Right cardiac atrium (tissue), 5 donors: ENCODE measurements around the gene HIC1. TPM values are rescaled to one million over a fixed set of nuclear protein-coding genes. Genes with fewer than 3 reads are reported as not detected.

Experiments used
- ATAC-seq, 2 donors: fragments of 200-7000 bp; cut with Tn5 transposase; one replicate each; pipeline versions ENCODE4 v1.8.0 to v1.9.1; 2020; ENCODE audit warnings: moderate library complexity in 2 of 2, mild to moderate bottlenecking in 1 of 2
- DNase-seq, 3 donors: peaks; one replicate each; pipeline ENCODE4 v3.0.0-alpha.2; 2020
- H3K27ac ChIP-seq: one replicate; pipeline ENCODE4 v1.5.1; 2013; ENCODE audit warnings: mild to moderate bottlenecking, low read length, control low read depth, moderate library complexity
- H3K27me3 ChIP-seq: one replicate; pipeline ENCODE4 v1.6.1; 2013; ENCODE audit not compliant: control insufficient read depth, insufficient read depth
- H3K4me1 ChIP-seq: one replicate; pipeline ENCODE4 v1.6.1; 2013; ENCODE audit warnings: low read length; ENCODE audit not compliant: control insufficient read depth, insufficient read depth
- H3K4me3 ChIP-seq: one replicate; pipeline ENCODE4 v1.5.1; 2013; ENCODE audit warnings: low read length, control low read depth
- H3K9me3 ChIP-seq: one replicate; pipeline ENCODE4 v1.6.1; 2013; ENCODE audit warnings: low read length; ENCODE audit not compliant: control insufficient read depth
- WGBS: extraction: QIAGEN DNeasy Blood & Tissue Kit; methylation state at CpG from one replicate; pipeline ENCODE4 v1.1.7; 2013; 5-methylcytosine and 5-hydroxymethylcytosine counted together
- intact Hi-C, 4 donors: fragments of 100-400 bp; cut with DNase I; formaldehyde crosslinking; loops; one replicate each; pipeline versions ENCODE4 v1.11.0 to v1.14.0; 2022 to 2023
- polyA plus RNA-seq: library from polyadenylated mRNA; stranded (reverse); fragments of 200-250 nt; gene quantifications from one replicate; pipeline ENCODE4 v1.2.3, GENCODE V29; 2013
- total RNA-seq, 4 donors: library from RNA; stranded (reverse); fragmentation: NEBNext Ultra II Directional; extraction: Animal tissue kit (Norgen Biotek cat#: 25700); gene quantifications; one replicate each; pipeline ENCODE4 v1.2.1, GENCODE V29; 2021
- donor health status: healthy with polysubstance abuse.
- donor health status: DM: no; HTN: yes; CAD: no.
- donor health status: DM: no; HTN: no; CAD: no.
- donor health status: DM: no; HTN: yes; CAD: no; lungs with severe emphysema.
- donor health status: DM: yes; HTN: yes; CAD: no.

The HIC1 gene
- total and polyA plus RNA-seq, 5 donors, result 10.3 to 33.0 (median 24.2) TPM

DNA sequence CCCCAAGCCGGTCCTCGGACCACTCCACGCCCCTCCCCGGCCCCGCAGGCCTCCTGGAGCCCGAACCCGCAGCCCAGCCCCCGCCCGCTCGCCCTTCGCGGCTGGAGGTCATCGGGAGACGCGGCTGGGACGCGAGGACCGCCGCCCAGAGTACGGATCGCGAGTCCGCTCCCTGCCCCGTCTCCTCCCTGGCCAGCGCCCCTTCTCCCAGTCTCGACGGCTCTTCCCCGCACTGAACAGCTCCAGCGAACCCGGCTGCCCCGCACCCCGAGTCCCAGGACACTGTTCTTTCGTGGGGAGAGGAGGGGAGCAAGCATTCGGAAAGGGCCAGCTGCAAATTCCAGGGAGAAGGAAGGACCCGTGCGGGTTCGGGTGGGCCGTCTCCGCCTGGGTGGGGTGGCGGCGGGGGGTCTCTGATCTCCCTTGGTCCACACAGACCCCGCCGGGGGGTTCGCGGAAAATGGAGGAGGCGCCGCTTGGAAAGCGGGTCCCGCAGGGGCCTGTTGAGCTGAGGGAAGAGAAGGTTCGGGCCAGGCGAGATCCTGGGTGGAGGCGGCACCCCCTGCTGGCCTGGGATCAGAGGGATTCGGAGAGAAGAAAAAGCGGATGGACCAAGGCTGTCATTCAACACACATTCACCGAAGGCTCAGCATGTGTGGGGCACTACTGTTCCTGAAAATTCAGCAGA, 29.1 kb upstream of the HIC1 start:
- peak overlapping the region; percentile 74 for H3K27ac ChIP-seq
- H3K4me3 ChIP-seq, result peak overlapping the region; percentile 62
- intact Hi-C loops, result loop anchor here (2.0 to 10.0 kb wide), 4 partner anchors 51 to 453 kb away; no protein-coding TSS in a partner anchor
- WGBS, result 1% methylated on average over 55 of the region's 55 CpGs
- DNase-seq, result peak; percentile 77 to 91 (median 89)
- no peaks in the 10 kb centered on the region for H3K4me1 ChIP-seq
- peak; percentile 55 to 62 for ATAC-seq
- no peaks in the 10 kb centered on the region for H3K27me3 ChIP-seq
- H3K9me3 ChIP-seq, result no peaks in the 10 kb centered on the region

DNA sequence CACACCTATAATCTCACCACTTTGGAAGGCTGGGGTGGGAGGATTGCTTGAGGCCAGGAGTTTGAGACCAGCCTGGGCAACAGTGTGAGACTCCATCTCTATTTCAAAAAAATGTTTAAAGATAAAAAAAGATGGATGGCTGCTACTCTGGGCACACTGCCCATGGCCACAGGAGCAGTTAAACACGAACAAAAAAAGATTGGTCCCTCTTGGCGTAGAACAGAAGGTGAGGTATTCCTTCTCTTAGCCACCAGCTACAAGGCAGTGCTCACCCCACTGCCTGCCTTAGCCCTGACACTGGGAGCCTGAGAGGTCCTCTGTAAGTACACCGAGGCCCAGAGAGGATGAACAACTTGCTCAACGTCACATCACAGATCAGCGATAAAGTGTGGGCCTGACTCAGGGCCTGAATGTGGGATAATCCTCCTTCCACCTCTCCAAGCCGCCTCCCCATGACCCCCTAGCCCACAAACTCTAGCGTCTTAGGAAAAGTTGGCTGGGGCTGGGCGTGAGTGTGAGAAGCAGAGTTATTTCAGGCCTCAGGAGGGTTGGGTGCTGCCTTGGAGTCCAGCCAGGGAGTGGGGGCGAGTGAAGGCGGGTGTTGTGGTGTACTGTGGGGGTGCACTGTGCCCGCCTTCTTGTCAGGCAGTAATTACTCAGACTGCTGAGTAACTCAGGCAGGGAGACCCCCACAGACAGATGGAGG, 27.2 kb upstream of the HIC1 start:
- Histone ChIP-seq H3K27me3 (no peaks in the 10 kb centered on the region), H3K9me3 (no peaks in the 10 kb centered on the region), H3K27ac (peak overlapping the region; percentile 25), H3K4me3 (no peak overlapping the region), H3K4me1 (peaks cover 2% of the 10 kb centered on the region)
- ATAC-seq, result no peak
- 47% methylated on average over 11 of the region's 11 CpGs for WGBS
- intact Hi-C loops, result loop anchor here (2.0 to 10.0 kb wide), 4 partner anchors 53 to 455 kb away; no protein-coding TSS in a partner anchor
- peak in 2 of 3 donors; percentile 51 to 71 for DNase-seq

DNA sequence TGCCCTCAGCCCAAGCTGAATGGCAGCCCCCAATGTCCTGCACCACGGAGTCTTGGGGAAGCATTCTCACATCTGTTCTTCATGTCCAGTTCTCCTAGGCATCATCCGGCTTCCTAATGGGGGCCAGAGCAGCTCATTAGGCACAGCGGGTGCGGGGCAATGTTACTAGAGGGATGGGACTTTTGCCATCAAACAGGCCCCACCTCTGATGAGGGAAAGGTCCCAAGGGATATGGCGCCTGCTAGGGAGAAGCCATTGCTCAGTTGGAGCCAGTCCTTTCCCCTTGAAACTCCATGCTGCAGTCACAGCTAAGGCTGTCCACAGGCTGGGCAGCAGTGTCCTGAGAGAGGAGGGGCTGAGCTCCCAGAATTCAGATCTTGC, 26.7 kb upstream of the HIC1 start:
- Histone ChIP-seq H3K4me3 (no peak overlapping the region), H3K9me3 (no peaks in the 10 kb centered on the region), H3K27ac (no peak overlapping the region), H3K4me1 (peaks cover 2% of the 10 kb centered on the region), H3K27me3 (no peaks in the 10 kb centered on the region)
- DNase-seq (no peak), ATAC-seq (no peak)
- WGBS, result 68% methylated on average over 5 of the region's 5 CpGs
- intact Hi-C loops, result loop anchor here in 2 of 4 donors (2.0 to 10.0 kb wide), 3 partner anchors 53 to 456 kb away; no protein-coding TSS in a partner anchor

DNA sequence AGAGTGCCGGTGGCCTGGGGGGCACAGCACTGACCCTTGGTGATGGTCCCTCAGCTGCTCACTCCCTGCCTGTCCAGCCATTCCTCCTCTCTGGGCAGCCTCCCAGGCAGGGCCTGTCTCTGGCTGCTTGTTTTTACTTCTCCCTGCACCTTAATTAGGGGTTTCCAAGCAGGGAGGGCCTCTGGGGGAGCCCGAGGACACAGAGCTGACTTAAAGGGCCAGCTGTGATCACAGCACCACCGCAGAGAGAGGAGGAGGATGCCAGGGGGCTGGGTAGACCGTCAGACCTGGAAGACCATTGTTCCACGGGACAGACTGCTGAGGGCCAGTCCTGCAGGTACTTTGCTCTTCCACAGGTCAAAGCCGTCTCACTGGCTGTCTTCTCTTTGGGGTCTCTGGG, 26.2 kb upstream of the HIC1 start:
- H3K4me1 ChIP-seq, result peaks cover 2% of the 10 kb centered on the region
- H3K27ac ChIP-seq, result no peak overlapping the region
- no peak for ATAC-seq
- intact Hi-C loops, result loop anchor here in 2 of 4 donors (2.0 to 10.0 kb wide), 3 partner anchors 54 to 456 kb away; no protein-coding TSS in a partner anchor
- no peak overlapping the region for H3K4me3 ChIP-seq
- WGBS, result 49% methylated on average over 6 of the region's 6 CpGs
- H3K27me3 ChIP-seq, result no peaks in the 10 kb centered on the region
- peak in 1 of 3 donors; percentile 42 for DNase-seq
- H3K9me3 ChIP-seq, result no peaks in the 10 kb centered on the region

- Histone ChIP-seq H3K27ac (peak within 1 kb of the TSS; percentile 17), H3K9me3 (no peaks in the 10 kb centered on the region), H3K4me3 (peak within 1 kb of the TSS; percentile 67), H3K4me1 (peaks cover 2% of the 10 kb centered on the region), H3K27me3 (no peaks in the 10 kb centered on the region)
- ATAC-seq, result peak; percentile 87 to 90
- WGBS, result 1% methylated on average over 59 of the region's 59 CpGs
- DNase-seq, result peak; percentile 91 to 96 (median 96)
- intact Hi-C loops, result loop anchor here in 2 of 4 donors (2.0 to 10.0 kb wide), 3 partner anchors 55 to 458 kb away; no protein-coding TSS in a partner anchor
Observed at GRCh38 chr17:2029911-2030778, 24.8 kb upstream of the HIC1 start, which contains the start of gene DPH1. TSS of gene DPH1 (plus strand) at chr17:2030153. CDS start at chr17:2030170, 17 bp downstream.

DNA sequence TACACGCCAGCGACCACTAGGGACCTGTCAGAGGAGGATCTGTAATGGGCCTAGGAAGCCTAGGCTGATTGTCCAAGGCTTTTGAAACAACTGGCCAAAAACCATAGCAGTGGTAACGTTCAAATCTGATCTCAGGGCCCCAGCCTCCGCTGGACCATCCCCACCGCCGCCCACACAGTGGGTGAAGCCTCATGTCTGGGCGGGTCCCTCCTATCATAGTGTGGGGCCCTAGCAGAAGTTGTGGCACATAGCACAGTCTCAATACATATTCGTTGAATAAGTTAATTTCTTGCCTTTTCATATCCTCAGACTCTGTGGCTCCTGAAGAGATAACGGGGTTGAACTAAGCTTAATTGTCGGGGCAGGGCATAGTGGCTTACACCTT, 24.1 kb upstream of the HIC1 start:
- WGBS, result 20% methylated on average over 10 of the region's 10 CpGs
- Histone ChIP-seq H3K4me3 (peak overlapping the region; percentile 67), H3K9me3 (no peaks in the 10 kb centered on the region), H3K4me1 (peaks cover 2% of the 10 kb centered on the region), H3K27ac (no peak overlapping the region), H3K27me3 (no peaks in the 10 kb centered on the region)
- intact Hi-C loops, result no loop called here
- ATAC-seq (no peak), DNase-seq (peak in 1 of 3 donors; percentile 51)

- Histone ChIP-seq H3K27me3 (no peaks in the 10 kb centered on the region), H3K27ac (no peak overlapping the region), H3K4me3 (no peak overlapping the region), H3K9me3 (no peaks in the 10 kb centered on the region), H3K4me1 (peaks cover 2% of the 10 kb centered on the region)
- intact Hi-C loops, result no loop called here
- no peak for ATAC-seq
- DNase-seq, result peak in 1 of 3 donors; percentile 33
- WGBS, result 93% methylated on average over 7 of the region's 7 CpGs
Observed at GRCh38 chr17:2033153-2033552, 21.8 kb upstream of the HIC1 start.

DNA sequence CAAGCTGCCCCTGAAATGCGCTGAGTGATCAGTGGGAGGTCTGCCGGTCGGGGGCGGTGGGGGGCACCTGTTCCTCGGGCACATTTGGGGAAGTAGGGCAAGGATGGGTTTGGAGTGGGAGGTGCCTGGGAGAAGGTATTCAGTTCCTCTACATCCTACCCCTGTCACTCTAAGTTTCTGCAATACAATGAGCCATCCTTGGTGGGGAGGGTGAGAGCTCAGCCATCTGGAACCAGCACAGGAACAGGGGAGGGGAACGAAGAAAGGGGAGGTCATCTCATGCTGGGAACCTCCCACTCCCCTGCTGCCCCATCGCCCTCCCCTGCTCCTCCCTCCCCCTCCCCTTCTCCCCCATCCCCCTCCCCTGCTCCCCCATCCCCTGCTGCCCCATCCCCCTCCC, 20.7 kb upstream of the HIC1 start:
- WGBS, result 80% methylated on average over 7 of the region's 7 CpGs
- ATAC-seq (no peak), DNase-seq (peak in 1 of 3 donors; percentile 0)
- H3K27me3 ChIP-seq, result no peaks in the 10 kb centered on the region
- H3K27ac ChIP-seq, result no peak overlapping the region
- H3K9me3 ChIP-seq, result no peaks in the 10 kb centered on the region
- intact Hi-C loops, result no loop called here
- H3K4me1 ChIP-seq, result peaks cover 2% of the 10 kb centered on the region
- no peak overlapping the region for H3K4me3 ChIP-seq

GRCh38 chr17:2034806-2035540, 19.9 kb upstream of the HIC1 start:
- WGBS, result 61% methylated on average over 9 of the region's 9 CpGs
- H3K9me3 ChIP-seq, result no peaks in the 10 kb centered on the region
- ATAC-seq (no peak), DNase-seq (peak in 1 of 3 donors; percentile 45)
- H3K27me3 ChIP-seq, result no peaks in the 10 kb centered on the region
- H3K27ac ChIP-seq, result no peak overlapping the region
- H3K4me1 ChIP-seq, result peaks cover 2% of the 10 kb centered on the region
- intact Hi-C loops, result no loop called here
- no peak overlapping the region for H3K4me3 ChIP-seq
